ENCODE results near the gene RHOJ.

- TF ChIP-seq CTCF (IDR thresholded peaks at IDR 0.05) (no peak), POLR2A (IDR thresholded peaks at IDR 0.05) (no peak)
Observed at GRCh38 chr14:63241096-63241495, 36.9 kb downstream of the RHOJ start.
